AG04450 (cell line): Measurements from ENCODE around the gene MCTP1. TPM values are rescaled to one million over a fixed set of nuclear protein-coding genes. Genes with fewer than 3 reads are reported as not detected.

ENCODE experiments used
- CTCF ChIA-PET: fragments of 300-600, 350-600 bp; formaldehyde crosslinking; extraction: SDS; loops from one replicate; lab custom pipeline; 2022; ENCODE audit warnings: antibody characterized with exemption, inconsistent platforms; lab: Charles Lee
- POLR2A ChIA-PET: fragments of 350-600 bp; formaldehyde crosslinking; extraction: SDS; loops from one replicate; lab custom pipeline; 2021; ENCODE audit warnings: antibody characterized with exemption, inconsistent platforms; lab: Yijun Ruan, JAX
- DNase-seq: peaks from one replicate; pipeline ENCODE4 v3.0.0-alpha.2; 2011; ENCODE audit warnings: low read depth, low spot score
- H3K27ac ChIP-seq: one replicate; pipeline ENCODE4 v1.5.1; 2012; ENCODE audit warnings: low read depth, low read length, control low read depth
- H3K27me3 ChIP-seq: one replicate; pipeline ENCODE4 v1.6.0; 2012; ENCODE audit warnings: low read length; ENCODE audit not compliant: control insufficient read depth, insufficient read depth
- H3K4me3 ChIP-seq: 2 replicates; pipeline ENCODE4 v1.5.1; 2011; ENCODE audit warnings: mild to moderate bottlenecking, low read depth, low read length, control low read depth
- H3K9me3 ChIP-seq: 2 replicates; pipeline ENCODE4 v1.5.1; 2012; ENCODE audit warnings: low read length; ENCODE audit not compliant: control insufficient read depth, insufficient read depth
- polyA plus RNA-seq: library from polyadenylated mRNA; depleted of rRNA; stranded (reverse); fragments of >200 nt; gene quantifications from 2 replicates; pipeline ENCODE4 v1.2.3, GENCODE V29; 2011
- TF ChIP-seq, protein P1 (sequence below): IDR thresholded peaks from 2 replicates; pipeline ENCODE4 v1.5.1; 2011; ENCODE audit warnings: low read depth, low read length, control low read depth, inconsistent platforms

MCTP1 gene
- polyA plus RNA-seq, 1 experiment, result 0.66 TPM

DNA sequence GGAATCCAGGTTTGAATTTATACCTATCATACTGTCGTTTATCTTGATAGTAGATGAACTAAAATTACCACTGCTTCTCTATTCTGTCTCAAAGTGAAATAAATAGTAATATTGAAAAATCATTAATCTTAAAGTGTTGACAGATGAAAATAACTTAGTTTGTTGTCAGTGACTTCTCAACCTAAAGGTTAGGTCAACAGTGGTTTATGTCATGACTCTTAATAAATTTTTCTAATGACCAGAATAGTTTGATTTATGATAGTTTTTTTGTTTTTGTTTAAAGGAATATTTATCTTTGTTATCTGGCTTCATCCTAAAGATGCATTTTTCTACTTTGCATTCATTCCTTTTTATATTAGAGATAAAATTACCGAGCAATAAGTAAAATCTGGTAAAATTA, 585.3 kb downstream of the MCTP1 start:
- H3K4me3 ChIP-seq, result no peak overlapping the region
- no peak overlapping the region for H3K27ac ChIP-seq
- DNase-seq, result no peak
- no peaks in the 10 kb centered on the region for H3K9me3 ChIP-seq
- no peaks in the 10 kb centered on the region for H3K27me3 ChIP-seq
- ChIA-PET POLR2A (no interaction called here), CTCF (no interaction called here)
- TF ChIP-seq, protein P1, sequence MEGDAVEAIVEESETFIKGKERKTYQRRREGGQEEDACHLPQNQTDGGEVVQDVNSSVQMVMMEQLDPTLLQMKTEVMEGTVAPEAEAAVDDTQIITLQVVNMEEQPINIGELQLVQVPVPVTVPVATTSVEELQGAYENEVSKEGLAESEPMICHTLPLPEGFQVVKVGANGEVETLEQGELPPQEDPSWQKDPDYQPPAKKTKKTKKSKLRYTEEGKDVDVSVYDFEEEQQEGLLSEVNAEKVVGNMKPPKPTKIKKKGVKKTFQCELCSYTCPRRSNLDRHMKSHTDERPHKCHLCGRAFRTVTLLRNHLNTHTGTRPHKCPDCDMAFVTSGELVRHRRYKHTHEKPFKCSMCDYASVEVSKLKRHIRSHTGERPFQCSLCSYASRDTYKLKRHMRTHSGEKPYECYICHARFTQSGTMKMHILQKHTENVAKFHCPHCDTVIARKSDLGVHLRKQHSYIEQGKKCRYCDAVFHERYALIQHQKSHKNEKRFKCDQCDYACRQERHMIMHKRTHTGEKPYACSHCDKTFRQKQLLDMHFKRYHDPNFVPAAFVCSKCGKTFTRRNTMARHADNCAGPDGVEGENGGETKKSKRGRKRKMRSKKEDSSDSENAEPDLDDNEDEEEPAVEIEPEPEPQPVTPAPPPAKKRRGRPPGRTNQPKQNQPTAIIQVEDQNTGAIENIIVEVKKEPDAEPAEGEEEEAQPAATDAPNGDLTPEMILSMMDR, result no peak

DNA sequence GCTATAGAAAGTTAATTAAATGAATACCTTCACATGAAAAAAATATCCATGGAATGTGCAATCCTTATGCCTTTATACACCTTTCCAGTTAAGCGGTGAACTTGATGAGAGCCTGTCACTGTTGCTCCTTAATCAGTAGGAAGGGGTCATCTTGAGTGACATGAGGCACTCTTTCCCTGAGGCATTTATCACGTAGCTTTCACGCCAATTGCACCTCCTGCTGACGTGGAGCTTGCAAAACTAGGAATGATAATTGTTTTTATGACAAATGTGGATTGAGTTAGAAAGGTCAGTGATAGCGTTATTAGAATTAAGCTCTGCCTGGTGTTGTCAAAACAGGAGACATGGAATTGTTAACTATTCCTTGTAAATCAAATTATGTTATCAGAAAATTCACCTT, 586.7 kb downstream of the MCTP1 start:
- Histone ChIP-seq H3K4me3 (no peak overlapping the region), H3K27me3 (no peaks in the 10 kb centered on the region), H3K9me3 (no peaks in the 10 kb centered on the region), H3K27ac (no peak overlapping the region)
- CTCF ChIA-PET, result no interaction called here
- TF ChIP-seq, protein P1, result no peak
- DNase-seq, result no peak
- POLR2A ChIA-PET, result no interaction called here

GRCh38 chr5:94694671-94695070, 590.2 kb downstream of the MCTP1 start:
- ChIA-PET CTCF (no interaction called here), POLR2A (no interaction called here)
- H3K4me3 ChIP-seq, result no peak overlapping the region
- TF ChIP-seq, protein P1, result no peak
- no peak overlapping the region for H3K27ac ChIP-seq
- no peak for DNase-seq
- H3K9me3 ChIP-seq, result no peaks in the 10 kb centered on the region
- no peaks in the 10 kb centered on the region for H3K27me3 ChIP-seq

DNA sequence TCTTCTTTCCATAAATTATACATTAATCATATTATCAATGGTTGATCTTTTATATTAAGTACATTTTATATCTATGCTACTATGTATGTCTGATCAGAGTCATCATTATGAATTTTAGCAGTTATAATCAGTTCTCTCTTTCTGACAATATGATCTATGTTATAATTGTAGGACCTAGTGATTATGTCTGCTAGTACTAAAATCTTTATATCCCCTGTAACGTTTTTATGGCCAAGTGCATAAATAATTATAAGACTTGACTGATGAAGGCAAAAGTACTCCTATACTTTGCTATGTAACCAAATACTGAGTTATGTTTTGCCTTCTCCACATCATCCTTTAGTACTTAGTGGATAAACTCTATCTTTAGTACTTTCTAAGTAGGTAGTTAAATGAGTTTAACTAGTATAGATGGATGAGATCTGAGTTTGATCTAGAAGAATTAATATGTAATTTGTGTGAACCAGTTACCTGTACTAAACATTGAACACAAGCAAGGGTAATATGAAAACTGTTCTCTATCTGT, 591.0 kb downstream of the MCTP1 start:
- POLR2A ChIA-PET, result no interaction called here
- Histone ChIP-seq H3K9me3 (no peaks in the 10 kb centered on the region), H3K27me3 (no peaks in the 10 kb centered on the region), H3K27ac (no peak overlapping the region), H3K4me3 (no peak overlapping the region)
- CTCF ChIA-PET, result interaction anchor here (1.8 kb wide), 1 partner anchor 535 kb away, joined by 4 read pairs; no protein-coding TSS in a partner anchor
- TF ChIP-seq, protein P1, result no peak
- DNase-seq, result no peak

DNA sequence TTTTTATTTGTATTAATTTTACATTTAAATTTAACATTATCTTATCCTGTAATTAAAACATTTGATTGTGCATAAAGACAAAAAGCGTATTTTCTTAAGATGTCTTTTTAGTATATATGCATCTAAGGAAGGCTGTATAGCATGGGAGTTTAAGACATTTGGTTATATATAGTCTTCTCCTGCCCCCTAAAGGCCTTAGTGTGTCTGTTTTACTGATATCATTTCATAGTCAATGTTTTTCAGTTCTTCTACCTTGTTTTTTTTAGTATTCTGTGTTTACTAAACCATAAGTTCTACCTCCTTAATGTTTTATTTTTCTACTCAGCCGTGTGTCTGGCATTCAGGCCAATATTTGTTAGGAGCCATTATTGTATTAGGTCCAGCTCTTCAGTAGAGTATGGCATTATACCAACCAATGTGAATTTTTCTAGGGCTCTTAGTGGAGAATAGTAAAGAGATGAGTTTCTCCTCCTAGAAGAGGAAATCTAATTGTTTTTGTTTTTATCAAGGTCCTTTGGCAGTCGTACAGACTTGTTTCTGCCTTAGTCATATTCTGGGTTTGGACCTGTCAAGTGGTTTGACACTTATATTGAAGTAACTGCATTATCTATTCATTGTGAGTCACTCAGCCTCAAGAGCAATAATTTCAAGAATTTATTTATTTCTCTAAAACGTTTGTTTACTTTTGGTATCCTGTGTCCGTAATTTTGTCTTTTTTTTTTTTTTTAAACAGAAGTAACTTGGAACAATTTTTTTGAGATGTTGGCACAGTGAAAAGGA, 591.7 kb downstream of the MCTP1 start:
- H3K27ac ChIP-seq, result no peak overlapping the region
- ChIA-PET POLR2A (no interaction called here), CTCF (interaction anchor here (0.8 to 1.8 kb wide), 10 partner anchors 11 to 892 kb away, joined by 3 to 9 read pairs (median 4); no protein-coding TSS in a partner anchor)
- H3K27me3 ChIP-seq, result no peaks in the 10 kb centered on the region
- peak; percentile 59 for DNase-seq
- TF ChIP-seq, protein P1, result peak; percentile 55
- H3K9me3 ChIP-seq, result no peaks in the 10 kb centered on the region
- H3K4me3 ChIP-seq, result no peak overlapping the region
